Left lung (tissue), 10 donors: ENCODE measurements around the gene AACS. TPM values are rescaled to one million over a fixed set of nuclear protein-coding genes. Genes with fewer than 3 reads are reported as not detected.
A peak's percentile ranks its signal among the peaks of the same experiment; 100 is the strongest.

Source experiments
- ATAC-seq: fragments of 200-7000 bp; cut with Tn5 transposase; one replicate; pipeline ENCODE4 v1.9.1; 2020; ENCODE audit warnings: moderate library complexity
- DNase-seq, 4 donors: peaks; one replicate each; pipeline ENCODE4 v3.0.0-alpha.2; 2013 to 2020
- H3K27ac ChIP-seq, 2 donors: fragments of 200-600 bp; sonication (generic) in 1 of 2; one replicate each; pipeline versions ENCODE4 v1.5.0 to v1.8.0; 2020 to 2021
- H3K27me3 ChIP-seq, 2 donors: fragments of 200-600 bp; sonication (generic) in 1 of 2; one replicate each; pipeline versions ENCODE4 v1.5.0 to v1.8.0; 2020 to 2021
- H3K36me3 ChIP-seq, 2 donors: fragments of 200-600 bp; sonication (generic) in 1 of 2; one replicate each; pipeline versions ENCODE4 v1.5.0 to v1.8.0; 2020 to 2021
- H3K4me1 ChIP-seq, 2 donors: fragments of 200-600 bp; one replicate each; pipeline ENCODE4 v1.8.0; 2021
- H3K4me3 ChIP-seq, 2 donors: fragments of 200-600 bp; sonication (generic) in 1 of 2; one replicate each; pipeline versions ENCODE4 v1.5.0 to v1.8.0; 2020 to 2021; ENCODE audit warnings: mild to moderate bottlenecking in 1 of 2
- H3K9me3 ChIP-seq, 2 donors: fragments of 200-600 bp; sonication (generic) in 1 of 2; one replicate each; pipeline versions ENCODE4 v1.5.0 to v1.8.0; 2020 to 2021
- CTCF ChIP-seq, 2 donors: fragments of 200-600 bp; sonication (generic) in 1 of 2; IDR thresholded peaks; one replicate each; pipeline versions ENCODE4 v1.5.0 to v1.8.0; 2021; ENCODE audit warnings: antibody characterized with exemption in 2 of 2
- intact Hi-C, 2 donors: fragments of 100-400 bp; cut with DNase I; formaldehyde crosslinking; loops; one replicate each; pipeline versions ENCODE4 v1.11.2 to v1.14.2; 2022
- polyA plus RNA-seq, 6 donors: library from polyadenylated mRNA; unstranded; fragments of 120-200 nt; gene quantifications; one replicate each; pipeline ENCODE4 v1.2.1, GENCODE V29; 2013; ENCODE audit not compliant: insufficient read length in 6 of 6
- total RNA-seq, 2 donors: library from RNA; stranded (reverse); fragmentation: NEBNext Ultra II Directional; extraction: Animal tissue kit (Norgen Biotek cat#: 25700); gene quantifications; one replicate each; pipeline ENCODE4 v1.2.1, GENCODE V29; 2021
- donor health status: DM: no; HTN: yes; CAD: no.
- donor health status: DM: no; HTN: no; CAD: no.

Gene AACS
- total and polyA plus RNA-seq, 8 donors, result 23.7 to 36.9 (median 27.2) TPM

- peaks cover 0 to 2% of the 10 kb centered on the region in 2 donors for H3K9me3 ChIP-seq
- ATAC-seq, result no peak
- peak overlapping the region in 1 of 2 donors; percentile 77 for H3K4me3 ChIP-seq
- no peak overlapping the region for H3K27ac ChIP-seq
- intact Hi-C loops, result no loop called here
- no peak for DNase-seq
- H3K27me3 ChIP-seq, result peaks cover 0 to 10% of the 10 kb centered on the region in 2 donors
- no peaks in the 10 kb centered on the region for H3K36me3 ChIP-seq
- no peak for TF ChIP-seq CTCF (IDR thresholded peaks at IDR 0.05)
- peaks cover 0 to 24% of the 10 kb centered on the region in 2 donors for H3K4me1 ChIP-seq
These were observed 743 bp upstream of the AACS start for GRCh38 chr12:125064492-125064891.

GRCh38 chr12:125065919-125066570 is 810 bp downstream of the AACS start:
- peaks cover 0 to 10% of the 10 kb centered on the region in 2 donors for H3K27me3 ChIP-seq
- H3K4me3 ChIP-seq, result peak overlapping the region; percentile 72 to 77
- H3K27ac ChIP-seq, result no peak overlapping the region
- H3K9me3 ChIP-seq, result peaks cover 0 to 2% of the 10 kb centered on the region in 2 donors
- no peak for ATAC-seq
- no peak for DNase-seq
- H3K36me3 ChIP-seq, result no peaks in the 10 kb centered on the region
- intact Hi-C loops, result no loop called here
- H3K4me1 ChIP-seq, result peaks cover 0 to 24% of the 10 kb centered on the region in 2 donors
- no peak for TF ChIP-seq CTCF (IDR thresholded peaks at IDR 0.05)

GRCh38 chr12:125068391-125068790 is 3.2 kb downstream of the AACS start:
- H3K4me1 ChIP-seq, result peaks cover 0 to 24% of the 10 kb centered on the region in 2 donors
- H3K27me3 ChIP-seq, result peaks cover 0 to 10% of the 10 kb centered on the region in 2 donors
- no peak overlapping the region for H3K27ac ChIP-seq
- H3K9me3 ChIP-seq, result no peaks in the 10 kb centered on the region
- DNase-seq (no peak), ATAC-seq (no peak)
- no peak for TF ChIP-seq CTCF (IDR thresholded peaks at IDR 0.05)
- intact Hi-C loops, result no loop called here
- H3K36me3 ChIP-seq, result no peaks in the 10 kb centered on the region
- H3K4me3 ChIP-seq, result no peak overlapping the region

- Histone ChIP-seq H3K27ac (no peak overlapping the region), H3K27me3 (peaks cover 0 to 2% of the 10 kb centered on the region in 2 donors), H3K4me3 (no peak overlapping the region), H3K36me3 (no peaks in the 10 kb centered on the region), H3K4me1 (peaks cover 0 to 21% of the 10 kb centered on the region in 2 donors), H3K9me3 (no peaks in the 10 kb centered on the region)
- intact Hi-C loops, result no loop called here
- ATAC-seq (no peak), DNase-seq (no peak)
- no peak for TF ChIP-seq CTCF (IDR thresholded peaks at IDR 0.05)
These were observed 4.4 kb downstream of the AACS start for GRCh38 chr12:125069616-125070015.

GRCh38 chr12:125070112-125070511 is 4.9 kb downstream of the AACS start:
- DNase-seq (no peak), ATAC-seq (no peak)
- TF ChIP-seq CTCF (IDR thresholded peaks at IDR 0.05), result no peak
- Histone ChIP-seq H3K27ac (no peak overlapping the region), H3K4me1 (peaks cover 0 to 18% of the 10 kb centered on the region in 2 donors), H3K9me3 (no peaks in the 10 kb centered on the region), H3K4me3 (no peak overlapping the region), H3K36me3 (peaks cover 0 to 4% of the 10 kb centered on the region in 2 donors), H3K27me3 (no peaks in the 10 kb centered on the region)
- intact Hi-C loops, result no loop called here
